K562 (cell line): ENCODE measurements around the gene ZNF564. TPM values are rescaled to one million over a fixed set of nuclear protein-coding genes. Genes with fewer than 3 reads are reported as not detected.

Experiments
- CC2D1A ChIP-seq: fragments of 450-650 bp; IDR thresholded peaks from 2 replicates; pipeline ENCODE4 v1.6.1; 2017; ENCODE audit warnings: mild to moderate bottlenecking
- KDM5B ChIP-seq: fragments of 200-600 bp; sonication (generic); IDR thresholded peaks from 2 replicates; pipeline ENCODE4 v1.6.1; 2012; ENCODE audit warnings: low read depth, mild to moderate bottlenecking, moderate library complexity, low read length, control low read depth, inconsistent platforms; ENCODE audit not compliant: insufficient replicate concordance
- MXI1 ChIP-seq: IDR thresholded peaks from 2 replicates; pipeline ENCODE4 v1.6.1; 2011; ENCODE audit warnings: low read depth, mild to moderate bottlenecking, improper control_type of control experiment, low read length
- PBX2 ChIP-seq, 2 experiments: IDR thresholded peaks in 1 of 2; conservative IDR thresholded peaks in 1 of 2; 2 replicates each; pipeline ENCODE4 v1.6.1; 2016; ENCODE audit warnings: low read depth in 2 of 2, mild to moderate bottlenecking in 1 of 2, missing compliant biosample characterization in 1 of 2, missing genetic modification characterization in 1 of 2, moderate library complexity in 1 of 2
- REST ChIP-seq, 2 experiments: fragments of 450-650 bp; formaldehyde crosslinking in 1 of 2; IDR thresholded peaks; 2 replicates each; pipeline versions ENCODE4 v1.4.0 to v1.6.1; 2014 to 2020; ENCODE audit warnings: mild to moderate bottlenecking in 2 of 2, borderline replicate concordance in 1 of 2, low read depth in 1 of 2
- SPI1 ChIP-seq: IDR thresholded peaks from 2 replicates; pipeline ENCODE4 v1.6.1; 2011; ENCODE audit warnings: low read depth, low read length, control low read depth, borderline replicate concordance
- TEAD1 ChIP-seq, 2 experiments: fragments of 450-650 bp in 1 of 2; sonication (generic) in 1 of 2; formaldehyde crosslinking; IDR thresholded peaks; 2 replicates each; pipeline versions ENCODE4 v1.4.0 to v1.8.0; 2020 to 2022; ENCODE audit warnings: mild to moderate bottlenecking in 2 of 2, missing genetic modification reagents in 1 of 2
- TFE3 ChIP-seq: fragments of 450-650 bp; formaldehyde crosslinking; IDR thresholded peaks from 2 replicates; pipeline ENCODE4 v1.4.0; 2020; ENCODE audit warnings: mild to moderate bottlenecking, mixed read lengths
- polyA plus RNA-seq, 8 experiments: library from polyadenylated mRNA; depleted of rRNA in 4 of 8; stranded (reverse) in 5 of 8; unstranded in 3 of 8; fragments of >200 nt; fragmentation: Nextera tagmentation in 2 of 8; fragmentation: Illumina TruSeq in 1 of 8; extraction: Ambion mirVana in 2 of 8; extraction: Trizol in 1 of 8; gene quantifications; 2 replicates each; pipeline versions ENCODE4 v1.2.1 to v1.2.3, GENCODE V29; 2011 to 2014; ENCODE audit warnings: inconsistent platforms in 1 of 8, missing spikeins in 1 of 8
- total RNA-seq, 7 experiments: library from RNA; depleted of rRNA in 6 of 7; stranded (reverse); fragments of >200 nt in 6 of 7; fragmentation: Illumina TruSeq in 2 of 7; extraction: Trizol in 2 of 7; gene quantifications; 2 replicates each; pipeline versions ENCODE4 v1.2.1 to v1.2.3, GENCODE V29; 2011 to 2021; ENCODE audit warnings: low replicate concordance in 1 of 7

The ZNF564 gene
- total and polyA plus RNA-seq, 9 of the 15 experiments (the other 6 are each of a cell fraction or from before 2014, with no cell fraction given): 1.4 to 8.1 (median 5.6) TPM

GRCh38 chr19:12484371-12485051 lies 66.8 kb downstream of the ZNF564 start, which contains the start of gene ZNF709 (continued):
- peak; percentile 25; the same call in 1 of the 2 replicates for TF ChIP-seq REST (IDR thresholded peaks at IDR 0.05; ENCODE audit: borderline replicate concordance)
- TF ChIP-seq REST (CRISPR knock-in tag; IDR thresholded peaks at IDR 0.05; ENCODE audit: low read depth): no peak
- no peak for TF ChIP-seq CC2D1A
- 0 out of 2 replicates have a peak, but pooled peaks have one; percentile 43 for TF ChIP-seq MXI1
- TF ChIP-seq TEAD1 (CRISPR knock-in tag; IDR thresholded peaks at IDR 0.05): 0 out of 4 replicates have a peak, but pooled peaks of 1 of the 2 experiments have one; percentile 12
- TF ChIP-seq KDM5B: peak; percentile 43
- TF ChIP-seq TFE3 (CRISPR knock-in tag): no peak
- TF ChIP-seq PBX2 (CRISPR knock-in tag; IDR thresholded peaks at IDR 0.05; ENCODE audit: low read depth): peak; percentile 91
- TF ChIP-seq PBX2 (tag; conservative IDR thresholded peaks at IDR 0.05; ENCODE audit: low read depth): peak; percentile 92
- peak; percentile 81 for TF ChIP-seq SPI1
